ENCODE data around the gene HSD11B2. TPM values are rescaled to one million over a fixed set of nuclear protein-coding genes. Genes with fewer than 3 reads are reported as not detected.
A peak's percentile ranks its signal among the peaks of the same experiment; 100 is the strongest.

HSD11B2 gene
- total RNA-seq, 3 donors from 2014 or later (not counting 1 experiment from before 2014, with no cell fraction given): not detected

- intact Hi-C loops (cut with micrococcal nuclease): no loop called here
- Histone ChIP-seq H3K9me3 (ENCODE audit: control insufficient read depth, insufficient read depth, low read length) (no peaks in the 10 kb centered on the region), H3K36me3 (ENCODE audit: control insufficient read depth, insufficient read depth, low read length) (no peaks in the 10 kb centered on the region), H3K27me3 (ENCODE audit: control insufficient read depth, insufficient read depth, low read length) (no peaks in the 10 kb centered on the region), H3K4me3 (ENCODE audit: low read length) (no peak overlapping the region), H3K4me1 (ENCODE audit: control insufficient read depth, insufficient read depth, low read length) (peaks cover 11% of the 10 kb centered on the region), H3K27ac (ENCODE audit: low read length) (no peak overlapping the region)
- H3K27ac Mint-ChIP-seq: peak overlapping the region in 1 of 2 donors; percentile 11
- ATAC-seq: no peak
- H3K36me3 Mint-ChIP-seq: no peaks in the 10 kb centered on the region
- H3K9me3 Mint-ChIP-seq: no peaks in the 10 kb centered on the region
- DNase-seq: no peak
- H3K27me3 Mint-ChIP-seq (ENCODE audit: low read depth in 2 of 2): no peaks in the 10 kb centered on the region
- H3K4me3 Mint-ChIP-seq: no peak overlapping the region
- H3K4me1 Mint-ChIP-seq: peaks cover 60 to 65% of the 10 kb centered on the region in 2 donors
- TF ChIP-seq CTCF (IDR thresholded peaks at IDR 0.05): no peak
- 89% methylated on average over 6 of the region's 6 CpGs for WGBS (ENCODE audit: insufficient coverage)
Observed at GRCh38 chr16:67471758-67472384, 41.0 kb downstream of the HSD11B2 start.

- peaks cover 57 to 77% of the 10 kb centered on the region in 2 donors for H3K4me1 Mint-ChIP-seq
- ATAC-seq: no peak
Observed at GRCh38 chr16:67474551-67475455, 43.9 kb downstream of the HSD11B2 start.

GRCh38 chr16:67477960-67478554 is 47.1 kb downstream of the HSD11B2 start:
- H3K4me3 ChIP-seq (ENCODE audit: low read length): no peak overlapping the region
- Mint-ChIP-seq H3K4me3 (peak overlapping the region; percentile 72), H3K27me3 (ENCODE audit: low read depth in 2 of 2) (no peaks in the 10 kb centered on the region), H3K4me1 (peaks cover 58 to 80% of the 10 kb centered on the region in 2 donors), H3K36me3 (no peaks in the 10 kb centered on the region), H3K9me3 (no peaks in the 10 kb centered on the region), H3K27ac (peak overlapping the region; percentile 64 to 100)
- intact Hi-C loops (cut with micrococcal nuclease): no loop called here
- ATAC-seq (no peak), DNase-seq (no peak)
- no peaks in the 10 kb centered on the region for H3K9me3 ChIP-seq (ENCODE audit: control insufficient read depth, insufficient read depth, low read length)
- WGBS (ENCODE audit: insufficient coverage): 94% methylated on average over 7 of the region's 8 CpGs
- no peak overlapping the region for H3K27ac ChIP-seq (ENCODE audit: low read length)
- H3K27me3 ChIP-seq (ENCODE audit: control insufficient read depth, insufficient read depth, low read length): no peaks in the 10 kb centered on the region
- TF ChIP-seq CTCF (IDR thresholded peaks at IDR 0.05): no peak
- H3K36me3 ChIP-seq (ENCODE audit: control insufficient read depth, insufficient read depth, low read length): no peaks in the 10 kb centered on the region
- peaks cover 36% of the 10 kb centered on the region for H3K4me1 ChIP-seq (ENCODE audit: control insufficient read depth, insufficient read depth, low read length)

More at GRCh38 chr16:67474551-67475455, 43.9 kb downstream of the HSD11B2 start:
- no peak for TF ChIP-seq CTCF (IDR thresholded peaks at IDR 0.05)
- Histone ChIP-seq H3K27ac (ENCODE audit: low read length) (no peak overlapping the region), H3K9me3 (ENCODE audit: control insufficient read depth, insufficient read depth, low read length) (no peaks in the 10 kb centered on the region), H3K27me3 (ENCODE audit: control insufficient read depth, insufficient read depth, low read length) (no peaks in the 10 kb centered on the region), H3K4me1 (ENCODE audit: control insufficient read depth, insufficient read depth, low read length) (peaks cover 23% of the 10 kb centered on the region), H3K4me3 (ENCODE audit: low read length) (no peak overlapping the region), H3K36me3 (ENCODE audit: control insufficient read depth, insufficient read depth, low read length) (no peaks in the 10 kb centered on the region)
- 89% methylated on average over 11 of the region's 11 CpGs for WGBS (ENCODE audit: insufficient coverage)
- no peaks in the 10 kb centered on the region for H3K27me3 Mint-ChIP-seq (ENCODE audit: low read depth in 2 of 2)
- DNase-seq: no peak
- no peaks in the 10 kb centered on the region for H3K36me3 Mint-ChIP-seq
- no peaks in the 10 kb centered on the region for H3K9me3 Mint-ChIP-seq
- intact Hi-C loops (cut with micrococcal nuclease): no loop called here
- H3K27ac Mint-ChIP-seq: peak overlapping the region in 1 of 2 donors; percentile 44
- H3K4me3 Mint-ChIP-seq: no peak overlapping the region

Measured in natural killer cell (primary cell).